ENCODE data around the gene MACIR.

DNA sequence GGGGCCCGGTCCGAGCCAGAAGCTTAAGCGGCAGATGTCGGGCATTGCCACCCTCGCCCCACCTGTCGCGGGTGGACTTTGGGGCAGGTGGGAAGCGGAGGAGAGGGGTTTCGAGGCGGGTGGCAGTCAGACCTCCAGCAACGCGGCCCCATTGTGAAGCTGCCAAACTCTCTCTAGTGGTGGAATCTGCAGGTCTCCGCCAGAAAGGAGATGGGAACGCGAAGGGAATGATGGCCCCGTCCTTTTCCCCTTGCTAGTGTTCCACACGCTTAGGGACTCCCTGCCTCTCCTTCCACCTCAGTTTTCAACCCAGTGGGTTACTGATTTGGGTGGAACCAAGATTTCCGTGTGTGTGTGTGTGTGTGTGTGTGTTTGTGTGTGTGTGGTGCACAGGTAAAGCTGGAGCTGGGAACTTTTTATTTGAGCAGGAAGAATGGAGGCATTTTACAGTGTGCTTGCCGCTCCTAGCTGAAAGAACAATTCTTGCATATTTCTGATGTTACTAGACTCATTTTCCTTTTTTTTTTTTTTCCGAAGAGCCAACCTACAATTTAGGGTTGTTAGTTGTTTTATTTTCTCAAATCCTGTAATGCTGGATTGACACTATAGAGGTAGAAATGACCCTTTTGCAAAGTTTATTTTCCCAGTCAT lies 1.3 kb downstream of the MACIR start:
- no peak for TF ChIP-seq POLR2A (IDR thresholded peaks at IDR 0.05)
- TF ChIP-seq, protein P1, sequence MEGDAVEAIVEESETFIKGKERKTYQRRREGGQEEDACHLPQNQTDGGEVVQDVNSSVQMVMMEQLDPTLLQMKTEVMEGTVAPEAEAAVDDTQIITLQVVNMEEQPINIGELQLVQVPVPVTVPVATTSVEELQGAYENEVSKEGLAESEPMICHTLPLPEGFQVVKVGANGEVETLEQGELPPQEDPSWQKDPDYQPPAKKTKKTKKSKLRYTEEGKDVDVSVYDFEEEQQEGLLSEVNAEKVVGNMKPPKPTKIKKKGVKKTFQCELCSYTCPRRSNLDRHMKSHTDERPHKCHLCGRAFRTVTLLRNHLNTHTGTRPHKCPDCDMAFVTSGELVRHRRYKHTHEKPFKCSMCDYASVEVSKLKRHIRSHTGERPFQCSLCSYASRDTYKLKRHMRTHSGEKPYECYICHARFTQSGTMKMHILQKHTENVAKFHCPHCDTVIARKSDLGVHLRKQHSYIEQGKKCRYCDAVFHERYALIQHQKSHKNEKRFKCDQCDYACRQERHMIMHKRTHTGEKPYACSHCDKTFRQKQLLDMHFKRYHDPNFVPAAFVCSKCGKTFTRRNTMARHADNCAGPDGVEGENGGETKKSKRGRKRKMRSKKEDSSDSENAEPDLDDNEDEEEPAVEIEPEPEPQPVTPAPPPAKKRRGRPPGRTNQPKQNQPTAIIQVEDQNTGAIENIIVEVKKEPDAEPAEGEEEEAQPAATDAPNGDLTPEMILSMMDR (IDR thresholded peaks at IDR 0.05): peak in 1 of 3 experiments; percentile 3
